Measurements from ENCODE around the gene ZBTB47.

ZBTB47 gene

GRCh38 chr3:42652611-42653302, 740 bp upstream of the ZBTB47 start:
- no peak for DNase-seq (ENCODE audit: low read depth in 2 of 2)

- no peak for DNase-seq (ENCODE audit: low read depth in 2 of 2)
Observed at GRCh38 chr3:42653303-42653559, 266 bp upstream of the ZBTB47 start.

- no peak for DNase-seq (ENCODE audit: low read depth in 2 of 2)
Observed at GRCh38 chr3:42654331-42655201, 1.1 kb downstream of the ZBTB47 start.

GRCh38 chr3:42655331-42655888, 1.9 kb downstream of the ZBTB47 start:
- DNase-seq (ENCODE audit: low read depth in 2 of 2): no peak

GRCh38 chr3:42655980-42656679, 2.6 kb downstream of the ZBTB47 start:
- DNase-seq (ENCODE audit: low read depth in 2 of 2): no peak

GRCh38 chr3:42656680-42657610, 3.4 kb downstream of the ZBTB47 start:
- no peak for DNase-seq (ENCODE audit: low read depth in 2 of 2)

- DNase-seq (ENCODE audit: low read depth in 2 of 2): no peak
Observed at GRCh38 chr3:42657675-42658074, 4.2 kb downstream of the ZBTB47 start.

GRCh38 chr3:42658091-42658770, 4.7 kb downstream of the ZBTB47 start:
- no peak for DNase-seq (ENCODE audit: low read depth in 2 of 2)

GRCh38 chr3:42658771-42659390, 5.4 kb downstream of the ZBTB47 start:
- no peak for DNase-seq (ENCODE audit: low read depth in 2 of 2)

GRCh38 chr3:42659451-42660130, 6.1 kb downstream of the ZBTB47 start:
- no peak for DNase-seq (ENCODE audit: low read depth in 2 of 2)

- no peak for DNase-seq (ENCODE audit: low read depth in 2 of 2)
Observed at GRCh38 chr3:42660131-42660715, 6.7 kb downstream of the ZBTB47 start.

- DNase-seq (ENCODE audit: low read depth in 2 of 2): no peak
Observed at GRCh38 chr3:42660898-42661297, 7.4 kb downstream of the ZBTB47 start.

- DNase-seq (ENCODE audit: low read depth in 2 of 2): no peak
Observed at GRCh38 chr3:42661593-42662022, 8.1 kb downstream of the ZBTB47 start.

GRCh38 chr3:42662037-42662812, 8.7 kb downstream of the ZBTB47 start:
- DNase-seq (ENCODE audit: low read depth in 2 of 2): no peak

GRCh38 chr3:42662813-42663535, 9.5 kb downstream of the ZBTB47 start:
- no peak for DNase-seq (ENCODE audit: low read depth in 2 of 2)

GRCh38 chr3:42663581-42664437, 10.3 kb downstream of the ZBTB47 start:
- DNase-seq (ENCODE audit: low read depth in 2 of 2): no peak

GRCh38 chr3:42664438-42664803, 10.9 kb downstream of the ZBTB47 start:
- no peak for DNase-seq (ENCODE audit: low read depth in 2 of 2)

Data from stimulated activated CD4-positive, alpha-beta T cell treated with anti-CD3 and anti-CD28 coated beads, Interleukin-1b, Interleukin-23, amount 100 ng/mL, for 1 hour (primary cell).